Measurements from ENCODE around the gene LPAR1. TPM values are rescaled to one million over a fixed set of nuclear protein-coding genes. Genes with fewer than 3 reads are reported as not detected.

The LPAR1 gene
- total and polyA plus RNA-seq, 10 of the 15 experiments (the other 5 are each of a cell fraction or from before 2014, with no cell fraction given), result 3.3 to 12.9 (median 8.4) TPM

- no peak for TF ChIP-seq RCOR1 (conservative IDR thresholded peaks at IDR 0.05; ENCODE audit: low read depth, low read length)
- no peak for TF ChIP-seq RB1 (IDR thresholded peaks at IDR 0.05; ENCODE audit: borderline replicate concordance)
- peak; percentile 54; the same call in 1 of the 2 replicates for TF ChIP-seq CREM (IDR thresholded peaks at IDR 0.05; ENCODE audit: low read depth)
- TF ChIP-seq MXI1 (IDR thresholded peaks at IDR 0.05; ENCODE audit: low read depth, low read length), result no peak
- no peak for TF ChIP-seq TARDBP (IDR thresholded peaks at IDR 0.05; ENCODE audit: borderline replicate concordance)
- TF ChIP-seq NR2F1 (conservative IDR thresholded peaks at IDR 0.05), result no peak
- no peak for TF ChIP-seq E2F8 (IDR thresholded peaks at IDR 0.05; ENCODE audit: low read depth, partially characterized antibody)
- no peak for TF ChIP-seq E4F1 (IDR thresholded peaks at IDR 0.05; ENCODE audit: borderline replicate concordance, partially characterized antibody)
- no peak for TF ChIP-seq PBX3 (IDR thresholded peaks at IDR 0.05; ENCODE audit: insufficient replicate concordance, low read depth, low read length)
- no peak for TF ChIP-seq HDGF (IDR thresholded peaks at IDR 0.05)
- TF ChIP-seq SIN3A (IDR thresholded peaks at IDR 0.05; ENCODE audit: low read depth, low read length), result no peak
- TF ChIP-seq SIX5 (IDR thresholded peaks at IDR 0.05; ENCODE audit: low read depth, low read length, severe bottlenecking), result no peak
- TF ChIP-seq ASH2L (IDR thresholded peaks at IDR 0.05; ENCODE audit: borderline replicate concordance, low read depth), result no peak
- TF ChIP-seq NKRF (conservative IDR thresholded peaks at IDR 0.05), result no peak
- no peak for TF ChIP-seq GATAD2B (conservative IDR thresholded peaks at IDR 0.05; ENCODE audit: low read depth)
- no peak for TF ChIP-seq RFX5 (IDR thresholded peaks at IDR 0.05; ENCODE audit: low read depth, low read length)
- TF ChIP-seq ZSCAN29 (IDR thresholded peaks at IDR 0.05), result no peak
- no peak for TF ChIP-seq POLR2AphosphoS5 (IDR thresholded peaks at IDR 0.05; ENCODE audit: low read length)
- TF ChIP-seq HDAC6 (IDR thresholded peaks at IDR 0.05; ENCODE audit: unreplicated experiment), result no peak
- TF ChIP-seq SMAD5 (IDR thresholded peaks at IDR 0.05; ENCODE audit: low read depth), result no peak
Measured at GRCh38 chr9:110874963-110875674, 163.2 kb downstream of the LPAR1 start (continued).

Data from GM12878 (cell line).